ENCODE data around the gene SMAD6. TPM values are rescaled to one million over a fixed set of nuclear protein-coding genes. Genes with fewer than 3 reads are reported as not detected.

SMAD6 gene
- total and polyA plus RNA-seq, 2 donors (not counting 1 experiment from before 2014, with no cell fraction given) = 0.03 to 0.37 TPM

DNA sequence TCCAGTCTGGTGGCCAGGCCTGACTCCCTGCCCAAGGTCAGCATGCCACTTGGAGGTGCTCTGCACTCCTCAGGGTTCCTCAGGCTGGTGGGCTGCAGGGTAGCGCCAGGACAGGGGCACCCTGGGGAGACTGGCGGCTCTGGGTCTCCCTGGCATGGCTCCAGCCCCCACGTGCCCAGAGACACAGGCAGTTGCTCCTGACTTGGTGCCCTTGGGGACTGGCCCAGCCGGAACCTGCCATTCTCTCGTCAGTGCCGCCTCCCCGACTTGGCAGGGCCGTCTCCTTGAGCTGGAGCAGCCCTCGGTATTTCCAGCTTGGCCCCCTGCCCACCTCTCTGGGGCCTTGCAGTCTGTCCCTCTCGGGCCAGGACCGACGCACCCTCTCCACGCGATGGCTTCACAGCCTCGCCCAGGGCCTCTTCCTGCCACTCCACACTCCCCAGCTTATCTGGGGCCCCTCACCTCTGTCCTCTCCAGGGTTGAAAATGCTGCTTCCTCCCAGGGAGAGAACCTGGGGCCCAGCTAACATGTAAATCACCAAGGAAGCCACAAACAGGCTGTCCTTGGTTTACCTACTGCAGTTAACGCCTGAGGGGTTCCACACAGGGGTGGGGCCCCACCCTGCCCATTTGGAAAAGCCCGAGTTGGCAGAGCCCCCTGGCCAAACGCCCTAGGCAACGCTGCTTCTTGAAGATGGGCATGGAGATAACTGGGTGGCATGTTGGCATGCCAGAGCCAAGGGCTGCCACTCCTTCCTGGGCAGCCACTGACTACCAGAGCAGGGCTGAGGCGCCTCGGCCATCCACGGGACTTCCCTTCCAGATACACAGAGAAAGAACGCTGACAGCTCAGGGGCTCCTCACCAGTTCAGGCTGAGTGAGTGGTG is 61.4 kb downstream of the SMAD6 start:
- Histone ChIP-seq H3K4me3 (ENCODE audit: control extremely low read depth in 1 of 5, extremely low read depth in 1 of 5, insufficient read depth in 1 of 5, low read depth in 2 of 5, low read length in 4 of 5) (no peak overlapping the region), H3K4me1 (ENCODE audit: control insufficient read depth in 2 of 2, insufficient read depth in 2 of 2, low read length in 2 of 2) (peaks cover 4 to 5% of the 10 kb centered on the region in 2 donors), H3K79me2 (ENCODE audit: control insufficient read depth, insufficient read depth, low read length) (no peaks in the 10 kb centered on the region), H3K27ac (ENCODE audit: low read length in 2 of 2) (no peak overlapping the region), H3K27me3 (replicated peaks in 1 of 4; ENCODE audit: control extremely low read depth in 1 of 4, control insufficient read depth in 3 of 4, insufficient read depth in 4 of 4, low read length in 3 of 4) (peaks cover 0 to 45% (median 14%) of the 10 kb centered on the region in 4 experiments), H3K36me3 (replicated peaks in 1 of 2; ENCODE audit: control extremely low read depth in 1 of 2, control insufficient read depth in 1 of 2, extremely low read depth in 1 of 2, insufficient read depth in 2 of 2, low read length in 1 of 2) (no peaks in the 10 kb centered on the region), H2AFZ (ENCODE audit: insufficient read depth, low read depth, low read length, poor library complexity, severe bottlenecking) (no peak overlapping the region), H3K9ac (ENCODE audit: low read length) (no peak overlapping the region), H3K4me2 (replicated peaks; ENCODE audit: low read depth, low read length, poor library complexity, severe bottlenecking) (no peak overlapping the region), H3K9me3 (ENCODE audit: control extremely low read depth in 1 of 3, control insufficient read depth in 2 of 3, insufficient read depth in 1 of 3, low read length in 2 of 3) (peaks cover 0 to 3% (median 0%) of the 10 kb centered on the region in 3 donors), H4K20me1 (ENCODE audit: control insufficient read depth, insufficient read depth, low read length, poor library complexity, severe bottlenecking) (no peaks in the 10 kb centered on the region)
- WGBS (ENCODE audit: insufficient coverage) = 18% methylated on average over 19 of the region's 23 CpGs
- ATAC-seq (ENCODE audit: low read depth) = no peak
- ChIA-PET CTCF (no interaction called here), POLR2A (no interaction called here)
- H3K9me3 Mint-ChIP-seq (ENCODE audit: insufficient read depth) = no peaks in the 10 kb centered on the region
- no peak for DNase-seq
- no peak overlapping the region for H3K4me3 Mint-ChIP-seq
- intact Hi-C loops (cut with micrococcal nuclease) = no loop called here
- peaks cover 6% of the 10 kb centered on the region for H3K4me1 Mint-ChIP-seq
- no peak for TF ChIP-seq EZH2 (IDR thresholded peaks at IDR 0.05; ENCODE audit: borderline replicate concordance, insufficient read depth, low read depth, low read length, poor library complexity, severe bottlenecking)
- TF ChIP-seq, protein P1, sequence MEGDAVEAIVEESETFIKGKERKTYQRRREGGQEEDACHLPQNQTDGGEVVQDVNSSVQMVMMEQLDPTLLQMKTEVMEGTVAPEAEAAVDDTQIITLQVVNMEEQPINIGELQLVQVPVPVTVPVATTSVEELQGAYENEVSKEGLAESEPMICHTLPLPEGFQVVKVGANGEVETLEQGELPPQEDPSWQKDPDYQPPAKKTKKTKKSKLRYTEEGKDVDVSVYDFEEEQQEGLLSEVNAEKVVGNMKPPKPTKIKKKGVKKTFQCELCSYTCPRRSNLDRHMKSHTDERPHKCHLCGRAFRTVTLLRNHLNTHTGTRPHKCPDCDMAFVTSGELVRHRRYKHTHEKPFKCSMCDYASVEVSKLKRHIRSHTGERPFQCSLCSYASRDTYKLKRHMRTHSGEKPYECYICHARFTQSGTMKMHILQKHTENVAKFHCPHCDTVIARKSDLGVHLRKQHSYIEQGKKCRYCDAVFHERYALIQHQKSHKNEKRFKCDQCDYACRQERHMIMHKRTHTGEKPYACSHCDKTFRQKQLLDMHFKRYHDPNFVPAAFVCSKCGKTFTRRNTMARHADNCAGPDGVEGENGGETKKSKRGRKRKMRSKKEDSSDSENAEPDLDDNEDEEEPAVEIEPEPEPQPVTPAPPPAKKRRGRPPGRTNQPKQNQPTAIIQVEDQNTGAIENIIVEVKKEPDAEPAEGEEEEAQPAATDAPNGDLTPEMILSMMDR (IDR thresholded peaks at IDR 0.05) = no peak
- peaks cover 56% of the 10 kb centered on the region for H3K27me3 Mint-ChIP-seq
- no peak overlapping the region for H3K27ac Mint-ChIP-seq
